ACC112 (cell line): ENCODE measurements around the gene ORC5.

Source experiments
- H2AFZ ChIP-seq: fragments of 200-600 bp; sonication (generic); one replicate; pipeline ENCODE4 v1.6.0; 2017; ENCODE audit warnings: antibody characterized with exemption, low read length; ENCODE audit not compliant: unreplicated experiment
- H3K27ac ChIP-seq: fragments of 200-600 bp; sonication (generic); 2 replicates; pipeline ENCODE4 v1.5.1; 2014; ENCODE audit warnings: low read depth, mild to moderate bottlenecking, antibody characterized with exemption, low read length, moderate library complexity
- H3K27me3 ChIP-seq: fragments of 200-600 bp; sonication (generic); 2 replicates; pipeline ENCODE4 v1.6.1; 2014; ENCODE audit warnings: mild to moderate bottlenecking, antibody characterized with exemption, low read length, moderate library complexity, mixed read lengths; ENCODE audit not compliant: insufficient read depth
- H3K36me3 ChIP-seq: fragments of 200-600 bp; sonication (generic); 2 replicates; pipeline ENCODE4 v1.6.1; 2016; ENCODE audit warnings: mild to moderate bottlenecking, antibody characterized with exemption, low read length, moderate library complexity, mixed read lengths; ENCODE audit not compliant: insufficient read depth
- H3K4me1 ChIP-seq: fragments of 200-600 bp; sonication (generic); one replicate; pipeline ENCODE4 v1.6.1; 2016; ENCODE audit warnings: low read length, mixed read lengths; ENCODE audit not compliant: insufficient read depth, unreplicated experiment, control insufficient read depth
- H3K4me3 ChIP-seq: fragments of 200-600 bp; sonication (generic); 2 replicates; pipeline ENCODE4 v1.5.1; 2014; ENCODE audit warnings: mild to moderate bottlenecking, low read depth, low read length
- H3K79me2 ChIP-seq: fragments of 200-600 bp; sonication (generic); one replicate; pipeline ENCODE4 v1.6.0; 2016; ENCODE audit warnings: low read length; ENCODE audit not compliant: control insufficient read depth, unreplicated experiment, insufficient read depth

Gene ORC5

DNA sequence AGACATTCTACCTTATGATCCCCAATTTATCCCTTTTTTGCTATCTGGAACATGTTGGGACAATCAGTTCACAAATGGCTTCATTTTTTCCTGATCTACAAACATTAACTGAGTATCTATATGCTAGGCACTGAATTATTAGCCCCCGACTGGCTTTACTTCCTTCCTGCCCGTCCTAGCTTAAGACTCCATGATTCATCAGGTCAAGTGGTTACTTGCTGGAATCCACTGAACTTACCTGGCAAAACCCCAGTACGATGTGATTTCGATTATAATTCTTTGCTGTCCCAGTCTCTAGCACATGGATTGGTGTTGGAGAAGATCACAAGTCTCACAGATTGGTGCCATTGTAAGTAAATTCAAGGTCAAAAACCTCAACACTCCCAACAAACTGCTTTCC, 77.1 kb downstream of the ORC5 start:
- Histone ChIP-seq H3K79me2 (no peaks in the 10 kb centered on the region), H3K36me3 (peaks cover 44% of the 10 kb centered on the region), H2AFZ (no peak overlapping the region), H3K4me3 (no peak overlapping the region), H3K27me3 (no peaks in the 10 kb centered on the region), H3K4me1 (no peaks in the 10 kb centered on the region), H3K27ac (no peak overlapping the region)

- Histone ChIP-seq H3K4me3 (no peak overlapping the region), H2AFZ (no peak overlapping the region), H3K27me3 (no peaks in the 10 kb centered on the region), H3K79me2 (no peaks in the 10 kb centered on the region), H3K36me3 (peaks cover 53% of the 10 kb centered on the region), H3K4me1 (no peaks in the 10 kb centered on the region), H3K27ac (no peak overlapping the region)
These were observed 80.6 kb downstream of the ORC5 start for GRCh38 chr7:104127204-104127603.

DNA sequence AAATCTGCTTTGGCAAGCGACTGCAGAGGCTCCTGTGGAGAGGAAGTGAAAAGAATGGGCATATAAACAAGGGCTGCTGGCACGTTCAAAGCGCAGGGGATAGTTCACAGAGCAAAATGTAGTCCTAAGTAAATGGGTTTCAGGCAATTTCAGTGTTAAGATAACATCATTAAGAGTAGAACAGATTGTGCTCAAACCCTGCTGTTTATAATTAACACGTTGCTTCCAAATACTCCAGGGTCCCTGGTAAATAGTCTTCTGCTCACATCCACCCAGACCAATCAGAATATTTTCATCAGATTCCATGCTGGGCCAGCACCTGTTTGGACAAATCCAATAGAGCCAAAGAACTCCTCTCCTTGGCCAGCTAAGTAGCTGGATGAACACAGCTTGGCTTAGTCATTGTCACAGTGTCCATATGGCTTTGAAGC, 81.4 kb downstream of the ORC5 start:
- Histone ChIP-seq H3K79me2 (no peaks in the 10 kb centered on the region), H3K27ac (no peak overlapping the region), H3K4me3 (no peak overlapping the region), H3K36me3 (peaks cover 49% of the 10 kb centered on the region), H3K27me3 (no peaks in the 10 kb centered on the region), H2AFZ (no peak overlapping the region), H3K4me1 (no peaks in the 10 kb centered on the region)

- Histone ChIP-seq H2AFZ (no peak overlapping the region), H3K79me2 (no peaks in the 10 kb centered on the region), H3K4me1 (no peaks in the 10 kb centered on the region), H3K27ac (no peak overlapping the region), H3K36me3 (peaks cover 37% of the 10 kb centered on the region), H3K4me3 (no peak overlapping the region), H3K27me3 (no peaks in the 10 kb centered on the region)
These were observed 82.8 kb downstream of the ORC5 start for GRCh38 chr7:104124893-104125477.

DNA sequence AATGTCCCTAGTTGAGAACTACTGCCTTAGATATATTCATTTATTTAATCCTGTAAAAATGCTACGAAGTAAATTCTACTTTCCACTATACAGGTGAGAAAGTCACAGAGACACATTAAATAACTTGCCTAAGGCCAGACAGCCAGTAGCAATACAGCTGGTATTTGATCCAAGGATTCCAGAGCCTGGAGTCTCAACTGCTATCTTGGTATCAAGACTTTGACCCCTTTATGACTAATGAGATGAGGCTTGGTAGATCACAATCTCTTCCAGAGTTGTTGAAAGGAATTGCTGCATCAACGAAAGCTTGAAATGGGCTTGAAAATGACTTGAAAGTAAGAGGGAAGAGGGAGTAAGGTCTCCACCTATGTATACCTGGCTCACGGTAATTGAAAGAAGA, 83.3 kb downstream of the ORC5 start:
- Histone ChIP-seq H3K4me1 (no peaks in the 10 kb centered on the region), H3K27ac (no peak overlapping the region), H3K36me3 (peaks cover 32% of the 10 kb centered on the region), H3K79me2 (no peaks in the 10 kb centered on the region), H2AFZ (no peak overlapping the region), H3K4me3 (no peak overlapping the region), H3K27me3 (no peaks in the 10 kb centered on the region)

- H3K4me3 ChIP-seq: no peak overlapping the region
These were observed 84.0 kb downstream of the ORC5 start for GRCh38 chr7:104123786-104124185.

DNA sequence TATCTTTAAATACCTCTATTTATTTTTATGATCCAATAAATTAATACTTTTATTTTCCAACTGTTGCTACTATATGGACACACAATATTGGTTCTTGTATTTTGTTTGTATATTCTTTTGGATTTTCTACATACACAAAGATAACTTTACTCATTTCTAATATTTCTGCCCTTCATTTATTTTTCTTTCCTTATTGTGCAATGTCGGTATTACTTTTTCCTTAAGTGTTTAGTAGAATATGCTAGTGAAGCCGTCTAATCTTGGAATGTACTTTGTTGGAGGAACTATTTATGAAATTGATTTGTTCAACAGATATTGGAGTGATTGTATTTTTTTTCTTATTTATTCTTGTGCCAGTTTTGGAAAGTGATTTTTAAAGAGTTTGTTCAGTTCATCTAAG, 94.0 kb downstream of the ORC5 start:
- Histone ChIP-seq H3K36me3 (no peaks in the 10 kb centered on the region), H3K4me1 (no peaks in the 10 kb centered on the region), H3K27me3 (no peaks in the 10 kb centered on the region), H3K4me3 (no peak overlapping the region), H2AFZ (no peak overlapping the region), H3K79me2 (no peaks in the 10 kb centered on the region), H3K27ac (no peak overlapping the region)

More at GRCh38 chr7:104123786-104124185, 84.0 kb downstream of the ORC5 start:
- Histone ChIP-seq H2AFZ (no peak overlapping the region), H3K79me2 (no peaks in the 10 kb centered on the region), H3K27me3 (no peaks in the 10 kb centered on the region), H3K4me1 (no peaks in the 10 kb centered on the region), H3K27ac (no peak overlapping the region), H3K36me3 (peaks cover 30% of the 10 kb centered on the region)

DNA sequence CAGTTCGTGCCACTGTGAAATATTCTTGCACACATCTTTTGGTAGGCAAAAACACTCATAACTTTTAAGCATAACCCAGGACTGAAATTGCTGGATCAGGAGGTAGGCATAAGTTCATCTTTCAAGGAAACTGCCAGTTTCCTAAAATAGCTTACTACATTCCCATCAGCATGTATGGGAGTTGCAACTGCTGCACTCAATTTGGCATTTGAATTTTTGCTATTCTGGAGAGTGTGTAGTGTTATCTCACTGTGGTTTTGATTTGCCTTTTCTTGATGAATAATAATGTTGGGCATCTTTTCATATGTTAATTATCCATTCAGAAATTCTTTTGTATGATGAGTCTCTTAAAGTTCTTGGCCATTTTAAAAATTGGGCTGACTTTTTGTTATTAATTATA, 95.2 kb downstream of the ORC5 start:
- H2AFZ ChIP-seq: no peak overlapping the region
- H3K79me2 ChIP-seq: no peaks in the 10 kb centered on the region
- H3K4me1 ChIP-seq: no peaks in the 10 kb centered on the region
- no peak overlapping the region for H3K27ac ChIP-seq
- no peaks in the 10 kb centered on the region for H3K27me3 ChIP-seq
- H3K4me3 ChIP-seq: no peak overlapping the region
- H3K36me3 ChIP-seq: no peaks in the 10 kb centered on the region

- H3K4me3 ChIP-seq: no peak overlapping the region
These were observed 96.5 kb downstream of the ORC5 start for GRCh38 chr7:104111271-104111670.

DNA sequence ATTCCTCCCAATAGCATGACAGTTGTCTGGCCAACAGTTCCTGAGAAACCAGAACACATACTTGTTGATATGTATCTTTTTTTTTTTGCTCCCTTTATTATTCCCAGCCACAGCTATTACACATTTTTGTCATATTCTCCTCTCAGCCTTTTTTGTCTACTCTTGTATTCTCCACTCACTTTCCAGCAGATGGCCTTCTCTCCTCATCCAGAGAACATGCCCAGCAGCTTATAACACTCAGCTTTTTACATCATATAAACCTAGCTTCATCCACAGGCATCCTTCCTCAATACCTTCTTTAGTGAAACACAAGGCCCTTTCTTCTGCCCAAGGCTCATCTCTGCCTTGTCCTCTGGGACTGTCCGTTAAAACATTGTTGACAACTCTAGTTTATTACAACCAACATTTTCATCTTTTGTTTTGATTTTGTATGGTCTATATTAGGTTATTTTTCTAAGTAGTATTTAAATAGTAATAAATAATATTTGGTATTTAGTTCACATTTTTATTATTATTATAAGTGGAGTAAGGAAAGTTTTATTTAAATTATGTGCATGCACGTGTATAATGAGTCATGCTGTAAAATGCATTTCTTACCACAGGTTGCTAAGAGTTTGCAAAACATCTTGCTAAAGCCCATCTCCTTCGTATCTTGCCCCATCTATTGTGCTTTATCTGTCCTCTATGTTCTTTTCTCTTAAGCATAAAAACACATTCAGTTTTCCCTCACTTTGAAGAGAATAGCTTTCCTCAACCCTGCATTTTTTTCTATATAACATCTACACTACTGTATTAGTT, 101.5 kb downstream of the ORC5 start:
- Histone ChIP-seq H3K36me3 (no peaks in the 10 kb centered on the region), H2AFZ (no peak overlapping the region), H3K27ac (no peak overlapping the region), H3K4me3 (no peak overlapping the region), H3K4me1 (no peaks in the 10 kb centered on the region), H3K27me3 (peaks cover 9% of the 10 kb centered on the region), H3K79me2 (no peaks in the 10 kb centered on the region)

More at GRCh38 chr7:104111271-104111670, 96.5 kb downstream of the ORC5 start:
- H3K79me2 ChIP-seq: no peaks in the 10 kb centered on the region
- no peaks in the 10 kb centered on the region for H3K36me3 ChIP-seq
- no peaks in the 10 kb centered on the region for H3K4me1 ChIP-seq
- no peak overlapping the region for H2AFZ ChIP-seq
- H3K27ac ChIP-seq: no peak overlapping the region
- no peaks in the 10 kb centered on the region for H3K27me3 ChIP-seq

DNA sequence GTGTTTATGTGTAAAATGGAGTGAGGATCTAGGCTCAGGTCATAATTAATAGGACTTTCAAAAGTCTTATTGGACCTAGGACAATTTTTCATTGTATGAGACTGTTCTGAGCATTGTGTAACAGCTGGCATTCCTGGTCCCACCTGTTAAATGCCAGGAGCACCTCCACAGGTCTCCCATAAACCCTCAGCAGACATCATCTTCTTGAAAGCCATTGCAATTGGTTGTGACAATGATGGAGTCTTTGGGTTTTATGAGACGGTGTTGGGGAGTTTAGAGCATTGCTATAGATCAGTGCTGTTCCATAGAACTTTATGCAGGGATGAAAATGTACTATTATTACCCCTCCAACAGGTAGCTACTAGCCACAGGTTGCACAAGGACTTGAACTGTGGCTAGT, 108.9 kb downstream of the ORC5 start:
- Histone ChIP-seq H2AFZ (no peak overlapping the region), H3K79me2 (no peaks in the 10 kb centered on the region), H3K27me3 (peaks cover 11% of the 10 kb centered on the region), H3K4me1 (no peaks in the 10 kb centered on the region), H3K4me3 (no peak overlapping the region), H3K27ac (no peak overlapping the region), H3K36me3 (no peaks in the 10 kb centered on the region)
